Measurements from ENCODE around the gene GRK5.

GRK5 gene

DNA sequence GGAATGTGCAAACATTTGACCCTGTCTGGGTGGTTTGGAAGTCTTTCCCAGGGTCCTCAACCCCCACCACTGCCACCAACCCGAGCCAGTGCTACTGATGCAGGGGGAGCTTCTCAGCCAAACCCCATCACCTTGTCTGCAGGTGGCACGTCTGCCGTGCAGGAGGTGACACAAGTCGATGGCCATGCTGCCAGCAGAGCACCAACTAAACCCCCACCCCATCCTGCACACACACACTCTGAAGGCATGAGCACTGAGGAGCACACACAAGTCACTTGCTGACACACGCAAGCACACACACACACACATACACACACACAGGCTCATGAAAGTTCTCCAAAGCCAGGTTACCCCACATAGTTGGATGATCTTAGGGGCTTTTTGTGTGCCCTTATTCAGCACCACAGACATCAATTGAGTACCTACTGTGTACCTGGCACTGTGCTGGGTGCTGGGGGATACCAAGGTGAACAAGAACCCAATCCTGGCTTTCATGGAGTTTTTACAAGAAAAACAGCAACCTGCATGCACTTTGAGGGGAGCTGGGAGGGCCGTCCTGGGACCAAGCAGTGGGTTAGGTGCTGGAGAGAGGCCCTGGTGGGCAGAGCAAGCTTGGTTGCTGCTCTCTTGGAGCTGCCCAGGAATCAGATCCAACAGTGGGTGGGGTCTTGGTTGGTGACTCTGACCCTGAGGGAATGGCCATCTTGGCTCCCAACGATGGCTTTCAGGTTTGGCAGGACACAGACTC is 216.3 kb downstream of the GRK5 start:
- Histone ChIP-seq H3F3A (ENCODE audit: insufficient read depth, low read length) (no peaks in the 10 kb centered on the region), H3K9ac (ENCODE audit: low read length) (no peak overlapping the region), H3K27me3 (replicated peaks; ENCODE audit: insufficient read depth, low read length) (no peaks in the 10 kb centered on the region), H3K4me1 (ENCODE audit: low read length) (no peaks in the 10 kb centered on the region), H2AFZ (ENCODE audit: low read length) (no peak overlapping the region), H4K20me1 (ENCODE audit: insufficient read depth, low read length) (no peaks in the 10 kb centered on the region), H3K79me2 (ENCODE audit: low read length) (no peaks in the 10 kb centered on the region), H3K4me2 (ENCODE audit: low read depth, low read length) (no peak overlapping the region), H3K4me3 (ENCODE audit: low read length) (no peak overlapping the region), H3K36me3 (replicated peaks; ENCODE audit: insufficient read depth, low read length) (peaks cover 4% of the 10 kb centered on the region; the same call in 1 of the 2 replicates), H3K27ac (ENCODE audit: low read length) (no peak overlapping the region), H3K9me2 (replicated peaks; ENCODE audit: insufficient read depth, low read length) (no peaks in the 10 kb centered on the region), H3K9me3 (replicated peaks; ENCODE audit: insufficient read depth, low read length) (no peaks in the 10 kb centered on the region)
- TF ChIP-seq, protein P1, sequence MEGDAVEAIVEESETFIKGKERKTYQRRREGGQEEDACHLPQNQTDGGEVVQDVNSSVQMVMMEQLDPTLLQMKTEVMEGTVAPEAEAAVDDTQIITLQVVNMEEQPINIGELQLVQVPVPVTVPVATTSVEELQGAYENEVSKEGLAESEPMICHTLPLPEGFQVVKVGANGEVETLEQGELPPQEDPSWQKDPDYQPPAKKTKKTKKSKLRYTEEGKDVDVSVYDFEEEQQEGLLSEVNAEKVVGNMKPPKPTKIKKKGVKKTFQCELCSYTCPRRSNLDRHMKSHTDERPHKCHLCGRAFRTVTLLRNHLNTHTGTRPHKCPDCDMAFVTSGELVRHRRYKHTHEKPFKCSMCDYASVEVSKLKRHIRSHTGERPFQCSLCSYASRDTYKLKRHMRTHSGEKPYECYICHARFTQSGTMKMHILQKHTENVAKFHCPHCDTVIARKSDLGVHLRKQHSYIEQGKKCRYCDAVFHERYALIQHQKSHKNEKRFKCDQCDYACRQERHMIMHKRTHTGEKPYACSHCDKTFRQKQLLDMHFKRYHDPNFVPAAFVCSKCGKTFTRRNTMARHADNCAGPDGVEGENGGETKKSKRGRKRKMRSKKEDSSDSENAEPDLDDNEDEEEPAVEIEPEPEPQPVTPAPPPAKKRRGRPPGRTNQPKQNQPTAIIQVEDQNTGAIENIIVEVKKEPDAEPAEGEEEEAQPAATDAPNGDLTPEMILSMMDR (IDR thresholded peaks at IDR 0.05; ENCODE audit: low read length), result no peak
- TF ChIP-seq EZH2 (optimal IDR thresholded peaks at IDR 0.05; ENCODE audit: low read depth, low read length) (no peak), EZH2phosphoT487 (IDR thresholded peaks at IDR 0.05; ENCODE audit: low read length) (no peak)
- DNase-seq, result no peak

DNA sequence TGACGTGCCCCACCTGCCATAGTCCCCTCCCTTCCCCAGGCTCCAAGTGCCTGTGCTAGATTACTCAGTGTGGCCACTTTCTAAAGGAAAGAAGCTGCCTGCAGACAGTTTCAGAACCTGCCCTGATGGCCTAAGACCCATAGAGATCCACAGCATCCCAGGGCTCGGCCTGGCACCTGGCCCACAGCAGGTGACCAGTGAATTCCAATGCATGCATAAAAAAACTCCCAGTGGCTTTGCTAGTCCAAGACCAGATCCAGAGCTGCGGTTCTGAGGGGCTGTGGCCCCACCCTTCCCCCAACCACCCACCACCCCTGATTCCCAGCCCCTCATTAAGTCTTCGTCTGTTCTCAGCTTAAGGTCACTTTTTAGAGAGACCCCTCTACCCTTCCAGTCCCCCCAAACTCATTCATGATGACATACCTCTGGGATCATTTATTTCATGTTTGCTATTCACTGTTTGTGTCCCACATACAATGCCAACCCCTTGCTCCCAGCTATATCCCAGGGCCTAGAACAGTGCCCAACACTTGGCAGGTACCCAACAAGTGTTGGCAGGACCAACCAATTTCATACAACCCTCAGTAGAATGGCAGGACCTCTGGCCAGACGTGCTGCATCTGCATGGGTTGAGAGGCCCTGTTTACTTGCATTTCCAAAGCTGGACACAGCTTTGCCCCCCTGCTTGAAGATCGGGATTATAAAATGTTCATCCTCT is 217.0 kb downstream of the GRK5 start:
- no peak overlapping the region for H3K4me2 ChIP-seq (ENCODE audit: low read depth, low read length)

DNA sequence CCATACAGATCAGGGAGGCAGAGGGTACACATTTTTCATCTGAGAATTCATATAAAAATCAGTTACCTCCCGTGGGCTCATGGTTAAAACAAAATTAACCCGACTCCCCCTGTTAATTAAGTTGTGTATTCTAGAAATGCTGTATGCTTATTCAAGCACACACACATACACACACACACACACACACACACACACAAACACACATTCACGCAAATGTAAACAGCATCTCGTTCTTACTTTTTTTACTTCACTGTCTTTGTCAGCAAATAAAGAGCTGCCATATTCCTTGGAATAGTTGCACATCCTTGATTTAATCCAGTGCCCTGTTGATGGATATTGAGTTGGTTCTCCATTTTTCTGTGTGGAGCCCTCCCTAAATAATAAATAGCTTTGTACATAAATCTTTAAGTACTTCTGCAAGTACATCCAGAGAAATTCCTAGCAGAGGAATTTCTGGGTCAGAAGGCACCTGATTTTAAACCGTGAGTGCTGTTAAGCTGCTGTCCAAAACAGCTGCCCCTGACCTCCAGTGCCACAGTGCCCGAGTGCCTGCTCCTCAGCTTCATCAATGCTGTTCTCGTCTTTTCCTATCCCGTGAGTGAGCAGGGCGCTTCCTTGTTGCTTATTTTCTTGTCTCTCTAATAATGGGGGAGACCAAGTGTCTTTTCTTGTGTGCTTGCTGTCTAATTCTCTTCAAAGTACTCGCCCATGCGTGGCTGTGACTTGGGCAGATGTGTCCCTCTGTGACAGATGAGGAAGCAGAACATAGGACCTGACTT is 217.9 kb downstream of the GRK5 start:
- H3K27me3 ChIP-seq (replicated peaks; ENCODE audit: insufficient read depth, low read length), result no peaks in the 10 kb centered on the region
- H3K4me1 ChIP-seq (ENCODE audit: low read length), result no peaks in the 10 kb centered on the region
- no peak overlapping the region for H3K4me2 ChIP-seq (ENCODE audit: low read depth, low read length)
- no peak for DNase-seq
- no peaks in the 10 kb centered on the region for H3F3A ChIP-seq (ENCODE audit: insufficient read depth, low read length)
- TF ChIP-seq, protein P1 (IDR thresholded peaks at IDR 0.05; ENCODE audit: low read length), result no peak
- TF ChIP-seq EZH2 (optimal IDR thresholded peaks at IDR 0.05; ENCODE audit: low read depth, low read length), result no peak
- TF ChIP-seq EZH2phosphoT487 (IDR thresholded peaks at IDR 0.05; ENCODE audit: low read length), result no peak
- H3K79me2 ChIP-seq (ENCODE audit: low read length), result no peaks in the 10 kb centered on the region
- H3K9ac ChIP-seq (ENCODE audit: low read length), result no peak overlapping the region
- peaks cover 4% of the 10 kb centered on the region; the same call in 1 of the 2 replicates for H3K36me3 ChIP-seq (replicated peaks; ENCODE audit: insufficient read depth, low read length)
- no peak overlapping the region for H3K4me3 ChIP-seq (ENCODE audit: low read length)
- H4K20me1 ChIP-seq (ENCODE audit: insufficient read depth, low read length), result no peaks in the 10 kb centered on the region
- H3K9me2 ChIP-seq (replicated peaks; ENCODE audit: insufficient read depth, low read length), result no peaks in the 10 kb centered on the region
- no peak overlapping the region for H3K27ac ChIP-seq (ENCODE audit: low read length)
- H2AFZ ChIP-seq (ENCODE audit: low read length), result no peak overlapping the region
- no peaks in the 10 kb centered on the region for H3K9me3 ChIP-seq (replicated peaks; ENCODE audit: insufficient read depth, low read length)

More for the DNA sequence above, 217.0 kb downstream of the GRK5 start:
- DNase-seq, result no peak
- no peaks in the 10 kb centered on the region for H3K4me1 ChIP-seq (ENCODE audit: low read length)
- TF ChIP-seq, protein P1 (IDR thresholded peaks at IDR 0.05; ENCODE audit: low read length), result no peak
- TF ChIP-seq EZH2 (optimal IDR thresholded peaks at IDR 0.05; ENCODE audit: low read depth, low read length) (no peak), EZH2phosphoT487 (IDR thresholded peaks at IDR 0.05; ENCODE audit: low read length) (no peak)
- no peaks in the 10 kb centered on the region for H3K79me2 ChIP-seq (ENCODE audit: low read length)
- no peak overlapping the region for H3K9ac ChIP-seq (ENCODE audit: low read length)
- H4K20me1 ChIP-seq (ENCODE audit: insufficient read depth, low read length), result no peaks in the 10 kb centered on the region
- no peak overlapping the region for H3K27ac ChIP-seq (ENCODE audit: low read length)
- no peaks in the 10 kb centered on the region for H3K27me3 ChIP-seq (replicated peaks; ENCODE audit: insufficient read depth, low read length)
- no peak overlapping the region for H2AFZ ChIP-seq (ENCODE audit: low read length)
- H3K9me2 ChIP-seq (replicated peaks; ENCODE audit: insufficient read depth, low read length), result no peaks in the 10 kb centered on the region
- H3F3A ChIP-seq (ENCODE audit: insufficient read depth, low read length), result no peaks in the 10 kb centered on the region
- peaks cover 4% of the 10 kb centered on the region; the same call in 1 of the 2 replicates for H3K36me3 ChIP-seq (replicated peaks; ENCODE audit: insufficient read depth, low read length)
- H3K9me3 ChIP-seq (replicated peaks; ENCODE audit: insufficient read depth, low read length), result no peaks in the 10 kb centered on the region
- H3K4me3 ChIP-seq (ENCODE audit: low read length), result no peak overlapping the region

Measured in MM.1S (cell line).